ENCODE results near the gene NBDY. TPM values are rescaled to one million over a fixed set of nuclear protein-coding genes. Genes with fewer than 3 reads are reported as not detected.
"Not testable (repeated sequence)": the region's sequence is repeated elsewhere in the genome, so short reads cannot be mapped to it uniquely, and the experiment has no call there.

NBDY gene
- 10 to 100 TPM in 1 of 2 donors, 1 to 10 TPM in 1; 9.5 to 20.3 TPM for polyA plus RNA-seq

DNA sequence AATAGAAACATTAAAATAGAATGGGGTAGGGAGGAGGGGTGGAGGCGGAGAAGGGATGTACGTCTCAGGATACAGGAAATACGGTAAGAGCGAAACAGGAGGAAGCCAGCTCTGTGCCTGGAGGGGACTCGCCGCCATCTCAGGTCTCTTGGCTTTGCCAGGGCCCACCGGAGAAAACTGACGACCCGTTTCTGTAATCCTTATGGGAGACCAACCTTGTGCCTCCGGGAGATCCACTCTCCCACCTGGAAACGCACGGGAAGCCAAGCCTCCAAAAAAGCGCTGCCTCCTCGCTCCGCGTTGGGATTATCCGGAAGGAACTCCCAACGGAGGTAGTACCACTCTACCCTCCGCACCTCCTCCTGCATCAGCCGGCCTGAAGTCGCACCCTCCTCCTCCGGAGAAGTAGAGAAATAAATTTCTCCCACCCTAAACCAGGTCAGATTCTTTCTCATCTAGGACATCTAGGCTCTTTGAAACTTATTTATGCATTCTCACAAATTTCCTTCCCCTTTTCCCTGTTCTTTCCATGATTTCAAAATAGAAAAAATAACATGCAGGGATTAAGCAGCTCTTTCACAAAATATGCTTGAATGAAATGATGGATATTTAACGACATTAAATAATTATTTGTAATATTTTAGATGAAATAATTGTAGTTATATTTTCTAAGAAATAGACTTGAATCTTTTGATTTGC is at the start of gene NBDY:
Gene NBDY (plus strand): TSS at position 92 of the 699 bp plus-strand sequence. CDS start 111 bp downstream, at position 203.
- peak within 1 kb of the TSS; percentile 53 to 88 for H3K27ac ChIP-seq (ENCODE audit: low read depth in 2 of 2, low read length in 1 of 2)
- H3K27me3 ChIP-seq (ENCODE audit: control insufficient read depth in 1 of 2, insufficient read depth in 2 of 2, low read length in 2 of 2), result no peaks in the 10 kb centered on the region
- WGBS, 2 donors, result 0 to 8% methylated on average over 23 of the region's 23 CpGs
- H3K4me3 ChIP-seq (ENCODE audit: low read depth in 1 of 2, low read length in 2 of 2), result peak within 1 kb of the TSS; percentile 42 to 73
- no peaks in the 10 kb centered on the region for H3K4me1 ChIP-seq (ENCODE audit: control insufficient read depth in 2 of 2, insufficient read depth in 2 of 2, low read length in 1 of 2)
- no peaks in the 10 kb centered on the region for H3K36me3 ChIP-seq (ENCODE audit: control insufficient read depth in 2 of 2, insufficient read depth in 2 of 2, low read length in 1 of 2)
- H3K9me3 ChIP-seq (ENCODE audit: control insufficient read depth in 2 of 2, insufficient read depth in 1 of 2, low read depth in 1 of 2, low read length in 1 of 2), result no peaks in the 10 kb centered on the region

GRCh38 chrX:56704530-56704929 is 24.5 kb upstream of the NBDY start:
- not testable (repeated sequence) for H3K4me1 ChIP-seq (ENCODE audit: control insufficient read depth in 2 of 2, insufficient read depth in 2 of 2, low read length in 1 of 2); H3K27me3 ChIP-seq (ENCODE audit: control insufficient read depth in 1 of 2, insufficient read depth in 2 of 2, low read length in 2 of 2); H3K4me3 ChIP-seq (ENCODE audit: low read depth in 1 of 2, low read length in 2 of 2); H3K27ac ChIP-seq (ENCODE audit: low read depth in 2 of 2, low read length in 1 of 2); H3K36me3 ChIP-seq (ENCODE audit: control insufficient read depth in 2 of 2, insufficient read depth in 2 of 2, low read length in 1 of 2); H3K9me3 ChIP-seq (ENCODE audit: control insufficient read depth in 2 of 2, insufficient read depth in 1 of 2, low read depth in 1 of 2, low read length in 1 of 2)
- WGBS, 2 donors, result 44 to 70% methylated on average over 4 of the region's 4 CpGs

DNA sequence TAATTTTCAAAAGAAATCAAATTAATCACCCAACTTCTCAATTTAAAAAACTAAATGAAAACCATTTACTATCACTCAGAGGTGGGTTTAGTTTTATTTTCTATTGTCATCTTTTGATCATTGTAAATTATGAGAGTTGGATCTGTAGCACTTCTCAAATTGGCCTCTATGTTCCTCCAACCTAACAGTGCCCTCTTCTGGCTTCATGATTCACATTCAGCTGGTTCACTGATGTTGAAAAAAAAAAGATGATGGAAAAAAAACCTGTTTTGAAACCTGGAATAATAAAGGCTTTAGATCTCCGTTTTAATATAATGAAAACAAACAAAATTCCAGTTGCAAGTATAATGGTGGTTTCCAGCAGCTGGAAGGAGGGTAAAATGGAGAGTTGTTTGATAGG is 2.4 kb upstream of the NBDY start:
- H3K9me3 ChIP-seq (ENCODE audit: control insufficient read depth in 2 of 2, insufficient read depth in 1 of 2, low read depth in 1 of 2, low read length in 1 of 2), result no peaks in the 10 kb centered on the region
- WGBS, 2 donors, result 0 to 2% methylated on average over 1 of the region's 1 CpG
- H3K27me3 ChIP-seq (ENCODE audit: control insufficient read depth in 1 of 2, insufficient read depth in 2 of 2, low read length in 2 of 2), result no peaks in the 10 kb centered on the region
- H3K27ac ChIP-seq (ENCODE audit: low read depth in 2 of 2, low read length in 1 of 2), result no peak overlapping the region
- no peaks in the 10 kb centered on the region for H3K4me1 ChIP-seq (ENCODE audit: control insufficient read depth in 2 of 2, insufficient read depth in 2 of 2, low read length in 1 of 2)
- H3K36me3 ChIP-seq (ENCODE audit: control insufficient read depth in 2 of 2, insufficient read depth in 2 of 2, low read length in 1 of 2), result no peaks in the 10 kb centered on the region
- H3K4me3 ChIP-seq (ENCODE audit: low read depth in 1 of 2, low read length in 2 of 2), result no peak overlapping the region

- Histone ChIP-seq H3K27ac (ENCODE audit: low read depth in 2 of 2, low read length in 1 of 2) (no peak overlapping the region), H3K36me3 (ENCODE audit: control insufficient read depth in 2 of 2, insufficient read depth in 2 of 2, low read length in 1 of 2) (no peaks in the 10 kb centered on the region), H3K4me1 (ENCODE audit: control insufficient read depth in 2 of 2, insufficient read depth in 2 of 2, low read length in 1 of 2) (no peaks in the 10 kb centered on the region), H3K9me3 (ENCODE audit: control insufficient read depth in 2 of 2, insufficient read depth in 1 of 2, low read depth in 1 of 2, low read length in 1 of 2) (no peaks in the 10 kb centered on the region), H3K4me3 (ENCODE audit: low read depth in 1 of 2, low read length in 2 of 2) (no peak overlapping the region), H3K27me3 (ENCODE audit: control insufficient read depth in 1 of 2, insufficient read depth in 2 of 2, low read length in 2 of 2) (no peaks in the 10 kb centered on the region)
- WGBS, 2 donors, result 83 to 84% methylated on average over 3 of the region's 3 CpGs
Measured at GRCh38 chrX:56727531-56727930, 1.5 kb upstream of the NBDY start.

DNA sequence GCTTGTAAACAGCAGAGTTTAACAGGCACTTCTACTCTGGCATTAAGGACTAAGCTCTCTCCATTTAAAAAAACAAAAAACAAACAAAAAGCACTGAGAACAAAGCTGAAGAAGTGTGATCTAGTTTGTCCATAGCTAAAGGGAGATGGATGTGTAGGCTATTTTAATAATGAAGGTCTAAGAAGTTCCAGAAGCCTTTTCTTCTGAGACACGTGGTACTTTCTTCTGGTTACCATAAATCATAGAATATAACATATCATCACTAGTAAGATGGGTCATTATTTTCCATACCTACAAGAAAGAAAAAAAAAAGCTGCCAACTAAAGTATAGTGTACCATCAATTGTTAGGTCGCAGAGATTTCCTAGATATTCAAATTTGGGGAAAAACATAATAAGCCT is 722 bp upstream of the NBDY start:
- 11 to 20% methylated on average over 2 of the region's 2 CpGs for WGBS, 2 donors
- H3K9me3 ChIP-seq (ENCODE audit: control insufficient read depth in 2 of 2, insufficient read depth in 1 of 2, low read depth in 1 of 2, low read length in 1 of 2), result no peaks in the 10 kb centered on the region
- H3K27ac ChIP-seq (ENCODE audit: low read depth in 2 of 2, low read length in 1 of 2), result no peak overlapping the region
- H3K36me3 ChIP-seq (ENCODE audit: control insufficient read depth in 2 of 2, insufficient read depth in 2 of 2, low read length in 1 of 2), result no peaks in the 10 kb centered on the region
- no peak overlapping the region for H3K4me3 ChIP-seq (ENCODE audit: low read depth in 1 of 2, low read length in 2 of 2)
- H3K27me3 ChIP-seq (ENCODE audit: control insufficient read depth in 1 of 2, insufficient read depth in 2 of 2, low read length in 2 of 2), result no peaks in the 10 kb centered on the region
- no peaks in the 10 kb centered on the region for H3K4me1 ChIP-seq (ENCODE audit: control insufficient read depth in 2 of 2, insufficient read depth in 2 of 2, low read length in 1 of 2)

DNA sequence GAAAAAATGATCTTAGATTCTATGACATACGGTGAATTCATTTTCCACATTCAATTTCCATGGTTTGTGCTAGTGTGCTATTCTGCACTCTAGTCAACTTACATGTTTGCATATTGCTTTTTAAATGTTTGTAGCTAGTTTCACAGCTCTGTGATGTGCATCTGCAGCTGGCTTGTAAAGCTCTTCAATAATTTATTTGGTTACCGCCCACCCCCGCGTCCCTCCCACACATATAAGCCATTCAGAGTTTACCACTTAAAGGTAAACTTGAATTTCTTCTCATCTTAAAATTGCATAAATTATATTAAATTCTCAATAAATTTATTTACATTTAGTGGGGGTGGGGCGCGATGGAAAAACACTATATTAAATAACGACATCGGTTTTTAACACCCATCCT is 291 bp upstream of the NBDY start:
- WGBS, 2 donors, result 1 to 18% methylated on average over 8 of the region's 8 CpGs
- Histone ChIP-seq H3K27ac (ENCODE audit: low read depth in 2 of 2, low read length in 1 of 2) (no peak overlapping the region), H3K4me1 (ENCODE audit: control insufficient read depth in 2 of 2, insufficient read depth in 2 of 2, low read length in 1 of 2) (no peaks in the 10 kb centered on the region), H3K36me3 (ENCODE audit: control insufficient read depth in 2 of 2, insufficient read depth in 2 of 2, low read length in 1 of 2) (no peaks in the 10 kb centered on the region), H3K27me3 (ENCODE audit: control insufficient read depth in 1 of 2, insufficient read depth in 2 of 2, low read length in 2 of 2) (no peaks in the 10 kb centered on the region), H3K9me3 (ENCODE audit: control insufficient read depth in 2 of 2, insufficient read depth in 1 of 2, low read depth in 1 of 2, low read length in 1 of 2) (no peaks in the 10 kb centered on the region), H3K4me3 (ENCODE audit: low read depth in 1 of 2, low read length in 2 of 2) (peak overlapping the region in 1 of 2 donors; percentile 42)

- Histone ChIP-seq H3K36me3 (ENCODE audit: control insufficient read depth in 2 of 2, insufficient read depth in 2 of 2, low read length in 1 of 2) (no peaks in the 10 kb centered on the region), H3K27me3 (ENCODE audit: control insufficient read depth in 1 of 2, insufficient read depth in 2 of 2, low read length in 2 of 2) (no peaks in the 10 kb centered on the region), H3K4me1 (ENCODE audit: control insufficient read depth in 2 of 2, insufficient read depth in 2 of 2, low read length in 1 of 2) (no peaks in the 10 kb centered on the region), H3K9me3 (ENCODE audit: control insufficient read depth in 2 of 2, insufficient read depth in 1 of 2, low read depth in 1 of 2, low read length in 1 of 2) (no peaks in the 10 kb centered on the region), H3K27ac (ENCODE audit: low read depth in 2 of 2, low read length in 1 of 2) (no peak overlapping the region), H3K4me3 (ENCODE audit: low read depth in 1 of 2, low read length in 2 of 2) (no peak overlapping the region)
- 45 to 52% methylated on average over 2 of the region's 2 CpGs for WGBS, 2 donors
Measured at GRCh38 chrX:56733459-56734046, 4.5 kb downstream of the NBDY start.

GRCh38 chrX:56736219-56736618 is 7.2 kb downstream of the NBDY start:
- WGBS, 2 donors, result 91 to 96% methylated on average over 14 of the region's 14 CpGs
- no peak overlapping the region for H3K4me3 ChIP-seq (ENCODE audit: low read depth in 1 of 2, low read length in 2 of 2)

GRCh38 chrX:56738670-56739069 is 9.6 kb downstream of the NBDY start:
- no peaks in the 10 kb centered on the region for H3K4me1 ChIP-seq (ENCODE audit: control insufficient read depth in 2 of 2, insufficient read depth in 2 of 2, low read length in 1 of 2)
- H3K36me3 ChIP-seq (ENCODE audit: control insufficient read depth in 2 of 2, insufficient read depth in 2 of 2, low read length in 1 of 2), result no peaks in the 10 kb centered on the region
- H3K27me3 ChIP-seq (ENCODE audit: control insufficient read depth in 1 of 2, insufficient read depth in 2 of 2, low read length in 2 of 2), result no peaks in the 10 kb centered on the region
- H3K9me3 ChIP-seq (ENCODE audit: control insufficient read depth in 2 of 2, insufficient read depth in 1 of 2, low read depth in 1 of 2, low read length in 1 of 2), result no peaks in the 10 kb centered on the region
- no peak overlapping the region for H3K27ac ChIP-seq (ENCODE audit: low read depth in 2 of 2, low read length in 1 of 2)
- no peak overlapping the region for H3K4me3 ChIP-seq (ENCODE audit: low read depth in 1 of 2, low read length in 2 of 2)
- WGBS, 2 donors, result 42 to 80% methylated on average over 1 of the region's 1 CpG

More at GRCh38 chrX:56736219-56736618, 7.2 kb downstream of the NBDY start:
- no peaks in the 10 kb centered on the region for H3K27me3 ChIP-seq (ENCODE audit: control insufficient read depth in 1 of 2, insufficient read depth in 2 of 2, low read length in 2 of 2)
- H3K9me3 ChIP-seq (ENCODE audit: control insufficient read depth in 2 of 2, insufficient read depth in 1 of 2, low read depth in 1 of 2, low read length in 1 of 2), result no peaks in the 10 kb centered on the region
- no peaks in the 10 kb centered on the region for H3K36me3 ChIP-seq (ENCODE audit: control insufficient read depth in 2 of 2, insufficient read depth in 2 of 2, low read length in 1 of 2)
- no peaks in the 10 kb centered on the region for H3K4me1 ChIP-seq (ENCODE audit: control insufficient read depth in 2 of 2, insufficient read depth in 2 of 2, low read length in 1 of 2)
- H3K27ac ChIP-seq (ENCODE audit: low read depth in 2 of 2, low read length in 1 of 2), result no peak overlapping the region

- no peaks in the 10 kb centered on the region for H3K36me3 ChIP-seq (ENCODE audit: control insufficient read depth in 2 of 2, insufficient read depth in 2 of 2, low read length in 1 of 2)
- no peak overlapping the region for H3K27ac ChIP-seq (ENCODE audit: low read depth in 2 of 2, low read length in 1 of 2)
- no peak overlapping the region for H3K4me3 ChIP-seq (ENCODE audit: low read depth in 1 of 2, low read length in 2 of 2)
- no peaks in the 10 kb centered on the region for H3K9me3 ChIP-seq (ENCODE audit: control insufficient read depth in 2 of 2, insufficient read depth in 1 of 2, low read depth in 1 of 2, low read length in 1 of 2)
- WGBS, 2 donors, result 51 to 56% methylated on average over 4 of the region's 4 CpGs
- no peaks in the 10 kb centered on the region for H3K27me3 ChIP-seq (ENCODE audit: control insufficient read depth in 1 of 2, insufficient read depth in 2 of 2, low read length in 2 of 2)
- H3K4me1 ChIP-seq (ENCODE audit: control insufficient read depth in 2 of 2, insufficient read depth in 2 of 2, low read length in 1 of 2), result no peaks in the 10 kb centered on the region
Measured at GRCh38 chrX:56744996-56745395, 16.0 kb downstream of the NBDY start.

Data from esophagus (tissue), 2 donors.